HFF-Myc (cell line): ENCODE results near the gene DND1.
A peak's percentile ranks its signal among the peaks of the same experiment; 100 is the strongest.

ENCODE experiments used
- DNase-seq: peaks from one replicate; pipeline ENCODE4 v3.0.0-alpha.2; 2011; ENCODE audit warnings: low read depth; ENCODE audit errors: extremely low read depth
- H3K4me3 ChIP-seq: replicated peaks from 2 replicates; pipeline ENCODE4 v1.5.1; 2011; ENCODE audit warnings: low read depth, mild to moderate bottlenecking, control low read depth, low read length
- TF ChIP-seq, protein P1 (sequence below): IDR thresholded peaks from 2 replicates; pipeline ENCODE4 v1.5.1; 2012; ENCODE audit warnings: mild to moderate bottlenecking, low read depth, low read length, control low read depth; ENCODE audit errors: missing control alignments

The DND1 gene

DNA sequence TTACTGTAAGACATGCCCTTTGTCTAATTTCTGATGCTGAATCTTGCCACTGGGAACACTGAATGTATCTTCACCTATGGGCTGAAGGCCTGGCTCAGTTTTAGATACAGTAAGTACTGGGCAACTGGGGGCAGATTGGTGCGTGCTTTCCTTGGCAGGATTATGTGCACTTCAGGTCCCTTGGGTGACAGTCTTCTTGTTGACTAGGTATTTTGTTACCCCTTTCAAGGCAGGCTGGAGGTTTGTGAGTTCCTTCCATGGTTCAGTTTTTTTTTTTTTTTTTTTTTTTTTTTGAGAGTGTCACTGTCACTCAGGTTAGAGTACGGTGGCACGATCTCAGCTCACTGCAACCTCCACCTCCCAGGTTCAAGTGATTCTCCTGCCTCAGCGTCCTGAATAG lies 34.4 kb upstream of the DND1 start:
- TF ChIP-seq, protein P1, sequence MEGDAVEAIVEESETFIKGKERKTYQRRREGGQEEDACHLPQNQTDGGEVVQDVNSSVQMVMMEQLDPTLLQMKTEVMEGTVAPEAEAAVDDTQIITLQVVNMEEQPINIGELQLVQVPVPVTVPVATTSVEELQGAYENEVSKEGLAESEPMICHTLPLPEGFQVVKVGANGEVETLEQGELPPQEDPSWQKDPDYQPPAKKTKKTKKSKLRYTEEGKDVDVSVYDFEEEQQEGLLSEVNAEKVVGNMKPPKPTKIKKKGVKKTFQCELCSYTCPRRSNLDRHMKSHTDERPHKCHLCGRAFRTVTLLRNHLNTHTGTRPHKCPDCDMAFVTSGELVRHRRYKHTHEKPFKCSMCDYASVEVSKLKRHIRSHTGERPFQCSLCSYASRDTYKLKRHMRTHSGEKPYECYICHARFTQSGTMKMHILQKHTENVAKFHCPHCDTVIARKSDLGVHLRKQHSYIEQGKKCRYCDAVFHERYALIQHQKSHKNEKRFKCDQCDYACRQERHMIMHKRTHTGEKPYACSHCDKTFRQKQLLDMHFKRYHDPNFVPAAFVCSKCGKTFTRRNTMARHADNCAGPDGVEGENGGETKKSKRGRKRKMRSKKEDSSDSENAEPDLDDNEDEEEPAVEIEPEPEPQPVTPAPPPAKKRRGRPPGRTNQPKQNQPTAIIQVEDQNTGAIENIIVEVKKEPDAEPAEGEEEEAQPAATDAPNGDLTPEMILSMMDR, result no peak
- H3K4me3 ChIP-seq, result no peak overlapping the region
- DNase-seq, result no peak

DNA sequence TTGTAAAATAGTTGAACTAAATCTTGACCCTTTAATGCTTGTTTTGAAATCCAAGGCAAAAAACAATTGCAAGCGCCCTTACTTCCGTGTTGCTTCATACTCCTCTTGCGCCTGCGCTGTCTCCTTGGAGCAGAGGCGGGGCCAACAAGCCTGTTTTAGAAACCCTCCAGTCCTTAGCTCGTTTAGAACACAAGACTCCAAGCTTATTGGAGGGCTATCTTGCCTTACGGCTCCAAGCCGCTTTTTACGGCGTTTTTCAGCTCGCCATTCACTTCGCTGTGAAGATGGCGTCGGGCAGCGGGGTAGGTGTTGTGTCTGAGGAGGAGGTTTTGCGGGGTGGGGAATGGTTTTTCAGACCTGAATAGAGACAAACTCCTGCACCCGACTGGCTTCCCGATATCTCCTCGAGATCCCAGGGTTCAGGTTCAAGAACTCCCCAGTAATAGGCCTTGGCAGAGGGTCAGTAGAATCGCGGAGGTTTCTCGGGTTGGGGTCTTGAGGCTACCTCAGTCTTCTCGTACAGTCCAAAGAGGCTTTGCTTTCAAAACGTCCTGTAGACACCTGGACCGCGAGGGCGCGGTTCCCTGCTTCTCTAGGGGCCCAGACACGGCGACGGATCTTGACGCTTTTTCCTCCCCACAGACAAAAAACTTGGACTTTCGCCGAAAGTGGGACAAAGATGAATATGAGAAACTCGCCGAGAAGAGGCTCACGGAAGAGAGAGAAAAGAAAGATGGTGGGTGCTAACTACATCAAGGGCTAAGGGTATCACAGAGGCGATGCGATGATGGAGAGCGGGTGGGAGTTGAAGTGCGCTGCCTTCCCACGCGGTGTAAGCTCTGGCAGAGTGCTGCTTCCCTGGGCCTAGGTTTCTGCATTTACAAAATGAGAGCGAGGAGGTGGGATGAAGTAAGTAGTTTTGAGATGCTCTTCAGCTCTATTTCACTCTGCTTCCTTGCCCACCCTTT lies 27.1 kb upstream of the DND1 start, which contains the start of gene ZMAT2:
TSS of gene ZMAT2 (plus strand) at position 271 of the 968 bp plus-strand sequence. CDS start at position 285, 14 bp downstream.
- TF ChIP-seq, protein P1, result no peak
- peak; percentile 95 for DNase-seq
- H3K4me3 ChIP-seq, result peak within 1 kb of the TSS; percentile 91

DNA sequence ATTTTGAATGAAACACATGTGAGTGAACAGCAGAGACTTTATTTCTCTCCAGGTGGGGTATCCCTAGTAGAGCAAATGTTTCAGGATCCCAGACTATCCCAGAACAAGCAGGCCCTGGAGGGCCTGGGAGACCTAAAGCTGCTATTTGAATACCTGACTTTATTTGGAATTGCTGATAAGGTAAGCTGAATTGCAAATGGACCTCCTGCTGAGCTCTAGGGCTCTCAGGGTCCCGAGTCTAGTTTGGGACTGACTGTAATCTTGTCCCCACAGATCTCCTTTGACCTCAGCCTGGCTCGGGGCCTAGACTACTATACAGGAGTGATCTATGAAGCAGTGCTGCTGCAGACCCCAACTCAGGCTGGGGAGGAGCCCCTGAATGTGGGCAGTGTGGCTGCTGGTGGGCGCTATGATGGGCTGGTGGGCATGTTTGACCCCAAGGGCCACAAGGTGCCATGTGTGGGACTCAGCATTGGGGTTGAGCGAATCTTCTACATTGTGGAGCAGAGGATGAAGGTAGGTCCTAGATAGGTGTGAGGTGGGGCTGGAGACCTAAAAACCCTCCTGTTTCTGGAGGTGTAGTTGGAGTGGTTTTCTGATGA lies 23.6 kb upstream of the DND1 start:
- TF ChIP-seq, protein P1, result no peak
- H3K4me3 ChIP-seq, result no peak overlapping the region
- DNase-seq, result no peak

DNA sequence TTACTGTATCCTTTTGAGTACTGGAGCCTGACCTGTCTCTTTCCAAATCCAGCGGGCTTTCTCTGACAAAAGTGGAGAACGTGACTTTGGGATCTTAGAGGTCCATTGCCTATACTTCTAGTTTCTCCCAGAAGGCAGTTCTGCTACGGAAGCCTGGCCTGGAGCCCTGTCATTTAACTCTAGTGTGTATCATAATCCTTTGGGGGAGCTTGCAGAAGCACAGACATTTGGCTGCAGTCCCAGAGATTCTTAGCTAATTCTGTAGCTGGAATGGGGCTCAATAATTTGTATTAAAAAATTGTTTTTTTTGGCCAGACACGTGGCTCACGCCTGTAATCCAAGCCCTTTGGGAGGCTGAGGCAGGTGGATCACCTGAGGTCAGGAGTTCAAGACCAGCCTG lies 20.9 kb upstream of the DND1 start:
- DNase-seq, result no peak
- no peak overlapping the region for H3K4me3 ChIP-seq

DNA sequence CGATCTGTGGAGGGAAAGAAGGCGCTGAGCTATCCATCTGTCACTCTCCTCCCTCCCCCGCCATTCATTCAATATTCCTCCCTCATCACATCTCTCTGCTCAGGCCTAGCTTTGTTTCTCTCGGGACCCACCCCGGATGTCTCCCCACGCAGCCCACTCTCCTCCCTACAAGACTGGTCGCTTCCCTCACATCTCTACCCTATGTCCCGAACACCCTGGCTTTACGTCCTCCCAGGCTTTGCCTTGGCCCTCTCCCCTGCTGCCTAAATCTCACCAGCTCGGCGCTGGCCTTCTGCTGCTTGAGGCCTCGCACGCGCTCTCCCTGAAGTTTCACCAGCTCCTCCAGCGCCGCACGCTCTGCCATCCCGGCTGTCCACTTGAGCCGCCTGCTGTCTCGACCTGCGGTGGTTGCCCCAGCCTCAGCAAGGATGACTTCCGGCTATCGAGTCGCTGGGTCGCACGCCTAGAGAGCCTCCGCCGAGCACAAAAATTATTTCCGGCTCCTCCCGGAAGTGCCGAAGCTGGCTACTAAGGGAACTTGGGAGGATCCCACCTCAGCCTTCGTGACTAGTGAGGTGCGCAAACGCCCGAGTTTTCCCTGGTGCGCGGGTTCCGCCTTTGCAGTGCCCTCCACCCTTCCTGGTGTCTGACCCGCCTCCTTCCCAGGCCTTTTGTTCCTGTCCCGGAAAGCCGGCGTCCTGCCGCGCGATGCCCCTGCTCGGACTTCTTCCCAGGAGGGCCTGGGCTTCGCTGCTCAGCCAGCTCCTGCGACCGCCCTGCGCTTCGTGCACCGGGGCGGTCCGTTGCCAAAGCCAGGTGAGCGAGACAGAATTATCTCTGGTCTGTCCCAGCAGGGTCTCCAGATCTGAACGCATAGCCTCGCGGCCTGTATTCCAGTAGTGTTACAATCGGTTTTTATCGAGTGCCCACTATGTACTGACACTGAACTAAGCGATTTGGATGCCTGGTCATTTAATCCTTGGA lies 17.9 kb upstream of the DND1 start, which contains the start of the genes HARS1 and HARS2:
TSS of gene HARS1 (minus strand) at position 430 of the 984 bp plus-strand sequence. CDS start at position 364, 66 bp downstream.
TSS of gene HARS2 (plus strand) at position 515 of the 984 bp plus-strand sequence. CDS start at position 709, 194 bp downstream.
- peak; percentile 91 for DNase-seq
- TF ChIP-seq, protein P1, result no peak
- peak within 1 kb of the TSS; percentile 95 for H3K4me3 ChIP-seq

More for the DNA sequence above, 20.9 kb upstream of the DND1 start:
- TF ChIP-seq, protein P1, result no peak
